GM12878 (cell line): ENCODE measurements around the gene UHRF2.

Source experiments
- CEBPB ChIP-seq, 2 experiments: fragments of 150-350 bp in 1 of 2; IDR thresholded peaks; 2 replicates each; pipeline ENCODE4 v1.6.1; 2012 to 2014; ENCODE audit warnings: low read depth in 2 of 2, low read length in 2 of 2, borderline replicate concordance in 1 of 2, inconsistent platforms in 1 of 2
- EZH2 ChIP-seq: IDR thresholded peaks from 2 replicates; pipeline ENCODE4 v1.6.1; 2012; ENCODE audit warnings: low read depth, mild to moderate bottlenecking, control low read depth, inconsistent platforms, low read length, borderline replicate concordance; ENCODE audit not compliant: control insufficient read depth

GRCh38 chr9:6522263-6522662, 109.3 kb downstream of the UHRF2 start:
- TF ChIP-seq CEBPB (IDR thresholded peaks at IDR 0.05; ENCODE audit: borderline replicate concordance in 1 of 2, low read depth in 2 of 2, low read length in 2 of 2) (no peak), EZH2 (no peak)
